ENCODE results near the gene PIEZO1. TPM values are rescaled to one million over a fixed set of nuclear protein-coding genes. Genes with fewer than 3 reads are reported as not detected.
"Not testable (repeated sequence)": the region's sequence is repeated elsewhere in the genome, so short reads cannot be mapped to it uniquely, and the experiment has no call there.

The PIEZO1 gene
- total RNA-seq, 1 donor from 2014 or later, result 17.8 TPM

- Mint-ChIP-seq H3K27me3 (ENCODE audit: low read depth) (peaks cover 11% of the 10 kb centered on the region), H3K4me1 (peaks cover 9% of the 10 kb centered on the region), H3K9me3 (no peaks in the 10 kb centered on the region), H3K36me3 (ENCODE audit: low read depth) (no peaks in the 10 kb centered on the region), H3K4me3 (no peak overlapping the region), H3K27ac (ENCODE audit: unreplicated experiment) (no peak overlapping the region)
- TF ChIP-seq CTCF (conservative IDR thresholded peaks at IDR 0.05), result no peak
- DNase-seq (ENCODE audit: low read depth, low spot score), result no peak
These were observed 7.7 kb upstream of the PIEZO1 start for GRCh38 chr16:88792668-88793250.

GRCh38 chr16:88792078-88792550, 7.1 kb upstream of the PIEZO1 start:
- no peak for TF ChIP-seq CTCF (conservative IDR thresholded peaks at IDR 0.05)
- no peak overlapping the region for H3K27ac Mint-ChIP-seq (ENCODE audit: unreplicated experiment)
- H3K4me3 Mint-ChIP-seq, result no peak overlapping the region
- peaks cover 14% of the 10 kb centered on the region for H3K27me3 Mint-ChIP-seq (ENCODE audit: low read depth)
- no peaks in the 10 kb centered on the region for H3K36me3 Mint-ChIP-seq (ENCODE audit: low read depth)
- peaks cover 9% of the 10 kb centered on the region for H3K4me1 Mint-ChIP-seq
- no peak for DNase-seq (ENCODE audit: low read depth, low spot score)
- no peaks in the 10 kb centered on the region for H3K9me3 Mint-ChIP-seq

- peak overlapping the region; percentile 47 for H3K4me3 Mint-ChIP-seq
- H3K36me3 Mint-ChIP-seq (ENCODE audit: low read depth), result no peaks in the 10 kb centered on the region
These were observed 5.5 kb upstream of the PIEZO1 start for GRCh38 chr16:88790312-88791211.

GRCh38 chr16:88789594-88789993, 4.6 kb upstream of the PIEZO1 start:
- H3K27me3 Mint-ChIP-seq (ENCODE audit: low read depth), result peaks cover 21% of the 10 kb centered on the region
- H3K36me3 Mint-ChIP-seq (ENCODE audit: low read depth), result no peaks in the 10 kb centered on the region
- no peak overlapping the region for H3K4me3 Mint-ChIP-seq
- H3K4me1 Mint-ChIP-seq, result peaks cover 9% of the 10 kb centered on the region
- H3K27ac Mint-ChIP-seq (ENCODE audit: unreplicated experiment), result no peak overlapping the region
- TF ChIP-seq CTCF (conservative IDR thresholded peaks at IDR 0.05), result no peak
- H3K9me3 Mint-ChIP-seq, result no peaks in the 10 kb centered on the region
- no peak for DNase-seq (ENCODE audit: low read depth, low spot score)

More at GRCh38 chr16:88790312-88791211, 5.5 kb upstream of the PIEZO1 start:
- H3K9me3 Mint-ChIP-seq, result no peaks in the 10 kb centered on the region
- no peak for TF ChIP-seq CTCF (conservative IDR thresholded peaks at IDR 0.05)
- no peak overlapping the region for H3K27ac Mint-ChIP-seq (ENCODE audit: unreplicated experiment)
- peaks cover 9% of the 10 kb centered on the region for H3K4me1 Mint-ChIP-seq
- no peak for DNase-seq (ENCODE audit: low read depth, low spot score)
- H3K27me3 Mint-ChIP-seq (ENCODE audit: low read depth), result peaks cover 20% of the 10 kb centered on the region

GRCh38 chr16:88788749-88789148, 3.7 kb upstream of the PIEZO1 start:
- H3K4me3 Mint-ChIP-seq, result not testable (repeated sequence)

More at GRCh38 chr16:88788749-88789148, 3.7 kb upstream of the PIEZO1 start:
- not testable (repeated sequence) for H3K4me1 Mint-ChIP-seq; H3K27ac Mint-ChIP-seq (ENCODE audit: unreplicated experiment); H3K36me3 Mint-ChIP-seq (ENCODE audit: low read depth); H3K9me3 Mint-ChIP-seq; DNase-seq (ENCODE audit: low read depth, low spot score)
- H3K27me3 Mint-ChIP-seq (ENCODE audit: low read depth), result peaks cover 24% of the 10 kb centered on the region

Data from neural crest cell (in vitro differentiated cells).